Aorta (tissue), 5 donors: ENCODE results near the gene EZR. TPM values are rescaled to one million over a fixed set of nuclear protein-coding genes. Genes with fewer than 3 reads are reported as not detected.

ENCODE experiments used
- ATAC-seq: fragments of 200-7000 bp; cut with Tn5 transposase; one replicate; pipeline ENCODE4 v1.9.1; 2022; ENCODE audit warnings: moderate library complexity; ENCODE audit not compliant: low FRiP score
- DNase-seq, 2 donors: peaks; one replicate each; pipeline ENCODE4 v3.0.0-alpha.2; 2020
- H3K27ac ChIP-seq, 2 donors: one replicate each; pipeline ENCODE4 v1.5.1; 2013; ENCODE audit warnings: low read length in 2 of 2, mild to moderate bottlenecking in 2 of 2, moderate library complexity in 2 of 2, control low read depth in 1 of 2, inconsistent platforms in 1 of 2, low read depth in 1 of 2
- H3K27me3 ChIP-seq, 2 donors: one replicate each; pipeline ENCODE4 v1.6.1; 2013; ENCODE audit warnings: control low read depth in 1 of 2, low read length in 1 of 2, mild to moderate bottlenecking in 1 of 2, moderate library complexity in 1 of 2; ENCODE audit not compliant: insufficient read depth in 2 of 2, control insufficient read depth in 1 of 2
- H3K36me3 ChIP-seq, 2 donors: one replicate each; pipeline ENCODE4 v1.6.1; 2013; ENCODE audit warnings: control low read depth in 1 of 2, low read length in 1 of 2, mild to moderate bottlenecking in 1 of 2; ENCODE audit not compliant: insufficient read depth in 2 of 2, control insufficient read depth in 1 of 2
- H3K4me1 ChIP-seq, 2 donors: one replicate each; pipeline ENCODE4 v1.6.1; 2013; ENCODE audit warnings: low read length in 2 of 2, control low read depth in 1 of 2, mild to moderate bottlenecking in 1 of 2, moderate library complexity in 1 of 2; ENCODE audit not compliant: insufficient read depth in 2 of 2, control insufficient read depth in 1 of 2
- H3K4me3 ChIP-seq, 2 donors: one replicate each; pipeline ENCODE4 v1.5.1; 2013; ENCODE audit warnings: low read length in 2 of 2, control low read depth in 1 of 2, mild to moderate bottlenecking in 1 of 2
- H3K9me3 ChIP-seq: one replicate; pipeline ENCODE4 v1.6.1; 2013; ENCODE audit warnings: mild to moderate bottlenecking, low read length; ENCODE audit not compliant: control insufficient read depth
- WGBS, 2 donors: extraction: QIAGEN DNeasy Blood & Tissue Kit; methylation state at CpG; one replicate each; pipeline ENCODE4 v1.1.7; 2013; 5-methylcytosine and 5-hydroxymethylcytosine counted together
- intact Hi-C, 2 donors: fragments of 100-400 bp; cut with DNase I; formaldehyde crosslinking; loops; one replicate each; pipeline versions ENCODE4 v1.14.2 to v1.15.0; 2022
- long read RNA-seq, 2 donors: library from polyadenylated mRNA; unstranded; transcript quantifications; one replicate each; pipeline ENCODE4 v2.0.0, GENCODE V29; 2020 to 2021
- polyA plus RNA-seq, 2 donors: library from polyadenylated mRNA; stranded (reverse); fragments of 200-250 nt; gene quantifications; one replicate each; pipeline ENCODE4 v1.2.3, GENCODE V29; 2013
- total RNA-seq, 2 donors: library from RNA; stranded (reverse); fragmentation: NEBNext Ultra II Directional; extraction: Animal tissue kit (Norgen Biotek cat#: 25700); gene quantifications; one replicate each; pipeline ENCODE4 v1.2.1, GENCODE V29; 2021
- donor health status: healthy with polysubstance abuse.
- donor health status: Bipolar disorder and iron deficiency.
- donor health status: DM: no; HTN: no; CAD: no.
- donor health status: DM: no; HTN: no; CAD: no.
- donor health status: DM: yes; HTN: yes; CAD: no.

Gene EZR
- total RNA-seq (10 to 100 TPM; 44.8 to 56.2 TPM), polyA plus RNA-seq (100 to 1,000 TPM in 1 of 2 donors, 10 to 100 TPM in 1; 13.4 to 127 TPM)
- long read RNA-seq, donor 1, transcript EZR-202 (14 exons, 3,096 nt), result major isoform, 87 of 187 reads
- long read RNA-seq, donor 1, transcript EZR-201 (13 exons, 3,068 nt), result minor isoform, 19 of 187 reads
- long read RNA-seq, donor 1, partial matches to known transcripts, result 62 of 187 reads
- long read RNA-seq, donor 1, other reads (novel, unspliced or antisense), result 19 of 187 reads
- long read RNA-seq, donor 2, transcript EZR-202 (14 exons, 3,096 nt), result major isoform, 24 of 45 reads
- long read RNA-seq, donor 2, transcript EZR-201 (13 exons, 3,068 nt), result minor isoform, 7 of 45 reads
- long read RNA-seq, donor 2, partial matches to known transcripts, result 9 of 45 reads
- long read RNA-seq, donor 2, other reads (novel, unspliced or antisense), result 5 of 45 reads

DNA sequence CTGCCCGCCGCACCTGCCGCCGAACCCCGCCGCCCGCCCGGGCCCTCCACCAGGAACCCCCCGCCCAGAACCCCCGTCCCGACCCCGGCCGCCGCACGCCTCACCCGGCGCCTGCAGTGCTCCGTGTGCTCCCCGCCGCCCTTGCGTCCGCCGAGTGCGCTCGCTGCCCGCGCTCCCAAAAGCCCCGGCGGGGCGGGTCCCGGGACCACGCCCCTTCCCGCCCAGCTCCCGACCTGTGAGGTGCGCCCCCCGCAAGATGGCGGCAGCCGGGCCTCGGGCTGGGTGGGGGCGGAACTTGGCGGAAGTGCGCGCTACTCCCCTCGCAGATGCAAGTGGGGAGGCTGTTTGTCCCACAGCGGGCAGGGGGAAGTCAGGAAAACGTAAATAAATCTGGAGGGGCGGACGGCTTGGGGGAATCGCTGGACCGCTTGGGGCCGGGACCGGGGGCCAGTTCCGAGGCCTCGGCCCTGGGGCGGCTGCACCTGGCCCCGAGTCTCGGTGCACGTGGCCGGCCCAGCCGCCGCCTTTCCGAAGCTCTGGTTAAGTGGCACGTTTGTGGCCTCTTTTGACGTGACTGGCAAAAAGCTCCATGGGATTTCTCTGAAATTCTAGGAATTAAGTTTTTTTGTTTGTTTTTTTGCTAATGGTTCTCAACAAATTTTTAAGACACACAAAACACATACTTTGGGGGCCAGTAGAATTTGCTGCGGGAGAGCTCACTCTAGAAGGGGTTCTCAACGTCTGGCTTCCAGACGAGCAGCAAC, at the start of gene EZR:
Gene EZR (minus strand): TSS at position 156 of the 764 bp plus-strand sequence. CDS start 1,275 bp downstream, outside the sequence.
- intact Hi-C loops, result loop anchor here (5.0 to 10.0 kb wide), 2 partner anchors 48 to 115 kb away; no protein-coding TSS in a partner anchor
- ATAC-seq, result peak; percentile 77
- Histone ChIP-seq H3K36me3 (no peaks in the 10 kb centered on the region), H3K27me3 (no peaks in the 10 kb centered on the region), H3K4me3 (peak within 1 kb of the TSS; percentile 86 to 94), H3K4me1 (no peaks in the 10 kb centered on the region), H3K27ac (peak within 1 kb of the TSS; percentile 34 to 50), H3K9me3 (no peaks in the 10 kb centered on the region)
- DNase-seq, result peak; percentile 80 to 91
- WGBS, 2 donors, result 12 to 16% methylated on average over 37 to 67 of the region's 67 CpGs

GRCh38 chr6:158868122-158868480, 48.9 kb upstream of the EZR start:
- intact Hi-C loops, result loop anchor here (5.0 kb wide), 2 partner anchors 51 to 161 kb away; partner anchors contain the start of gene EZR (in 1 of the 2)
- H3K27me3 ChIP-seq, result no peaks in the 10 kb centered on the region
- H3K9me3 ChIP-seq, result no peaks in the 10 kb centered on the region
- DNase-seq (no peak), ATAC-seq (no peak)
- H3K4me1 ChIP-seq, result no peaks in the 10 kb centered on the region
- H3K27ac ChIP-seq, result no peak overlapping the region
- 94 to 96% methylated on average over 6 of the region's 6 CpGs for WGBS, 2 donors
- no peak overlapping the region for H3K4me3 ChIP-seq
- H3K36me3 ChIP-seq, result no peaks in the 10 kb centered on the region

DNA sequence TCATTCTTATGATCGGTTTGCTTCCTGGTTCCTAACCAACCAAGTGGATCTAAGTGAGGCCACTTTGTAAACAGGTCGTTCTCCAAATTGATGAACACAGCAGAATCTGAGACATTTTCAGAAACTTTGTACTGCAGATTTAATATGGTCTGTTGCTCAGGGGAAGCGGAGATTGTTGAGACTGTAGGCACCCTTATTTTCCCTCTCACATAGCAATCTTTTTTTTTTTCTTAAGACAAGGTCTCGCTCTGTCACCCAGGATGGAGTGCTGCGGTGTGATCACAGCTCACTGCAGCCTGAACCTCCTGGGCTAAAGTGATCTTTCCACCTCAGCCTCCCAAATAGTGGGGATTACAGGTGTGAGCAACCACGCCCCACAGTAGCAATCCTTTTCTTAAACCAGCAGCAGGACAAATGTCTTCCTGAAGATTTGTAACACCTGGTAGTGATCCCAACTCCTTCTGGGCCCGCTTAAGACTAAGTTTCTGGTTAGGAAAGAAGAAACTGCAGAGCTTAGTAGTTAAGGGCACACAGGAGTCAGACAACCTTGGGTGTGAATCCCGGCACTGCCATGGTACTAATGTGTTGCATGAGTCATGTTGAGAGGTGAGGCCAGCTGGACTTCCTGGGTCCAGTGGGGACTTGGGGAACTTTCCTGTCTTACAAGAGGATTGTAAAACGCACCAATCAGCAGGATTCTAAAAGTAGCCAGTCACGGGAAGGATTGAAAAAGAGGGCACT, 48.4 kb upstream of the EZR start:
- no peak overlapping the region for H3K4me3 ChIP-seq
- no peaks in the 10 kb centered on the region for H3K4me1 ChIP-seq
- no peaks in the 10 kb centered on the region for H3K36me3 ChIP-seq
- WGBS, 2 donors, result 90 to 93% methylated on average over 10 of the region's 10 CpGs
- H3K27me3 ChIP-seq, result no peaks in the 10 kb centered on the region
- intact Hi-C loops, result loop anchor here (5.0 kb wide), 2 partner anchors 50 to 160 kb away; partner anchors contain the start of gene EZR (in 1 of the 2)
- no peak overlapping the region for H3K27ac ChIP-seq
- ATAC-seq, result no peak
- H3K9me3 ChIP-seq, result no peaks in the 10 kb centered on the region
- DNase-seq, result no peak

DNA sequence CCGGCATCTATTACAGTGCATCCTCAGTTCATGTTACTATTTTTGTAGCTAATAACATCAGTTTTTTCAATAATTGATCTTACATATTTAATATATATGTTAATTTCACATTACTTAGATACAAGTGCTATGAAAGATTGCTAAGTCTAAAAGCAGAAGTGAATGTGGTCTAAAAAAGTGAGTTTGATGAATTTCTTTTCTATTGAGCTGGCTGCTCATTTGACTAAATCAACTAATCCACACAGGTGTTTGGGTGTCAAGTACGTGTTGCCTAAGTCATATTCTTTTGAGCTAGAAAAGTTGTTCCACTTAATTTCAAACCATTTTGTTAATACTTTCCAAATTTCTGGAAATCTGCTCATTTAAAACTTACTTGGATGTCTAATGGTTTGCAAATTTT, 46.6 kb upstream of the EZR start:
- 76 to 77% methylated on average over 2 of the region's 2 CpGs for WGBS, 2 donors
- intact Hi-C loops, result loop anchor here (5.0 kb wide), 2 partner anchors 48 to 158 kb away; partner anchors contain the start of gene EZR (in 1 of the 2)
- DNase-seq (no peak), ATAC-seq (no peak)
- H3K27ac ChIP-seq, result no peak overlapping the region
- no peaks in the 10 kb centered on the region for H3K27me3 ChIP-seq
- H3K4me3 ChIP-seq, result no peak overlapping the region
- no peaks in the 10 kb centered on the region for H3K9me3 ChIP-seq
- no peaks in the 10 kb centered on the region for H3K36me3 ChIP-seq
- H3K4me1 ChIP-seq, result no peaks in the 10 kb centered on the region

- intact Hi-C loops, result no loop called here
Observed at GRCh38 chr6:158863646-158864045, 44.5 kb upstream of the EZR start.

DNA sequence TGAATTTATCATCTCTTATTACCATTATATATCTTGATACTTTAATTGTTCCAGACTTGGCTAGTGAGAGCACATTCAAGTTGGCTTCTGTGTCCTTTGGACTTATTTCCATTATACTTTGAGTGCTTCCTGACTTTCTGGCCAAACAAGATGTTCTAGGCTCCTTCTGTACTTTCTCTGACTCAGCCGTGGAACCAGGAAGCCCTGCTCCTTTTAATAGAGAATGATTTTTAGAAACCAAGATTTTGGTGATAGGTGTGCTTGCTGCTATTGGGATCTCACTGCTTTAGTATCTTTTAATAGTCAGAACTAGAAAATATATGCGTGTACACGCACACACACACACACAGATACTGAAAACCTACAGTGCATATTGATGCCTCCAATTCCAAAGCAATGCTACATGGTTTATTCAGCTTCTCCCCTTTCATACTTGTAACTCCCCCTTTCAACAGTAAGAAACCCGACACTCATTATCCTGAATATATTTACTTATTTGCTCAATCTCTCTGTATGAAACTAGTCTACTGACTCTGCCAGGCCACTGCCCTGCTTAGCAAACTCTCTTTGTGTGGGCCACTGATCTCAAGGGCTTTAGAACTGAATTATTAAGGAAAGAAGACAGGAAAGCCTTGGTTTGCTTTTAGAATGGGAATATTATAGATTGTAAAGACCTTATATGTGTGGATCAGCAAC, 42.7 kb upstream of the EZR start:
- intact Hi-C loops, result no loop called here
- H3K4me1 ChIP-seq, result no peaks in the 10 kb centered on the region
- H3K4me3 ChIP-seq, result no peak overlapping the region
- DNase-seq (no peak), ATAC-seq (no peak)
- H3K27ac ChIP-seq, result no peak overlapping the region
- H3K9me3 ChIP-seq, result no peaks in the 10 kb centered on the region
- WGBS, 2 donors, result 86% methylated on average over 4 of the region's 4 CpGs
- no peaks in the 10 kb centered on the region for H3K36me3 ChIP-seq
- H3K27me3 ChIP-seq, result no peaks in the 10 kb centered on the region

More at GRCh38 chr6:158863646-158864045, 44.5 kb upstream of the EZR start:
- DNase-seq (no peak), ATAC-seq (no peak)
- WGBS, 2 donors, result 71 to 80% methylated on average over 4 of the region's 4 CpGs
- H3K36me3 ChIP-seq, result no peaks in the 10 kb centered on the region
- H3K4me1 ChIP-seq, result no peaks in the 10 kb centered on the region
- H3K27ac ChIP-seq, result no peak overlapping the region
- no peaks in the 10 kb centered on the region for H3K27me3 ChIP-seq
- H3K9me3 ChIP-seq, result no peaks in the 10 kb centered on the region
- no peak overlapping the region for H3K4me3 ChIP-seq

- Histone ChIP-seq H3K9me3 (no peaks in the 10 kb centered on the region), H3K4me3 (no peak overlapping the region), H3K4me1 (no peaks in the 10 kb centered on the region), H3K27me3 (no peaks in the 10 kb centered on the region), H3K27ac (no peak overlapping the region), H3K36me3 (no peaks in the 10 kb centered on the region)
- WGBS, 2 donors, result 78 to 91% methylated on average over 6 of the region's 6 CpGs
- no peak for ATAC-seq
- intact Hi-C loops, result no loop called here
- DNase-seq, result no peak
Observed at GRCh38 chr6:158860279-158860865, 41.2 kb upstream of the EZR start.

DNA sequence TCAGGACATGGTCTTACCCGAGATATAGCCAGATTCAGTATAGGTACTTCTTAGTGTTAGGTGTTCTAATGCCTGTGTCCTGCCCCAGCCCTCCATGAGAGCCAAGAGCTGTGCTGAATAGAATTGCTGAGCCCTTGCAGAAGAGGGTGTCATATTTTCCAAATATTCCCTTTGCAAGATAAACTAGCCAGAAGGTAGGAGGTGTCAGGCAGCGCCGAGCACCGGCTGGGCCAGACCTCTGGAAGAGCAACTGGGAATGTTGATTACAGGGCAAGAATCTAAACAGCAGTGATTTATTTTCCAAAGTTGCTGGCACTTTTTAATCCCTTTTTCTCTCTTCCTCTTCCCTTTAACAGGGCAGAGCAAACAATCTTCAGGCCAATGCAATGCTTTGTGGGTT, 37.1 kb upstream of the EZR start:
- no peaks in the 10 kb centered on the region for H3K4me1 ChIP-seq
- ATAC-seq (no peak), DNase-seq (no peak)
- H3K9me3 ChIP-seq, result no peaks in the 10 kb centered on the region
- no peaks in the 10 kb centered on the region for H3K27me3 ChIP-seq
- intact Hi-C loops, result no loop called here
- WGBS, 2 donors, result 88 to 94% methylated on average over 4 of the region's 4 CpGs
- H3K4me3 ChIP-seq, result no peak overlapping the region
- no peaks in the 10 kb centered on the region for H3K36me3 ChIP-seq
- no peak overlapping the region for H3K27ac ChIP-seq
